Hepatic stellate cell (primary cell): Measurements from ENCODE around the gene IGF1R.
A peak's percentile ranks its signal among the peaks of the same experiment; 100 is the strongest.

Experiments used
- DNase-seq: peaks from one replicate; pipeline ENCODE4 v3.0.0; 2011; ENCODE audit warnings: low spot score

Gene IGF1R

GRCh38 chr15:98776607-98777281 lies 128.4 kb downstream of the IGF1R start:
- DNase-seq: no peak

GRCh38 chr15:98777426-98777825 lies 129.1 kb downstream of the IGF1R start:
- no peak for DNase-seq

- DNase-seq: no peak
Observed at GRCh38 chr15:98778263-98778959, 130.1 kb downstream of the IGF1R start.

GRCh38 chr15:98778960-98779359 lies 130.6 kb downstream of the IGF1R start:
- no peak for DNase-seq

- DNase-seq: peak; percentile 73
Observed at GRCh38 chr15:98779463-98780071, 131.2 kb downstream of the IGF1R start.

- DNase-seq: no peak
Observed at GRCh38 chr15:98781838-98782237, 133.5 kb downstream of the IGF1R start.

GRCh38 chr15:98782801-98783200 lies 134.5 kb downstream of the IGF1R start:
- no peak for DNase-seq

- DNase-seq: no peak
Observed at GRCh38 chr15:98785431-98785806, 137.1 kb downstream of the IGF1R start.

- DNase-seq: no peak
Observed at GRCh38 chr15:98785807-98786621, 137.7 kb downstream of the IGF1R start.

GRCh38 chr15:98786717-98787116 lies 138.4 kb downstream of the IGF1R start:
- DNase-seq: no peak

GRCh38 chr15:98787194-98787593 lies 138.9 kb downstream of the IGF1R start:
- no peak for DNase-seq

- DNase-seq: no peak
Observed at GRCh38 chr15:98787936-98788757, 139.8 kb downstream of the IGF1R start.

GRCh38 chr15:98789020-98789419 lies 140.7 kb downstream of the IGF1R start:
- DNase-seq: no peak

- no peak for DNase-seq
Observed at GRCh38 chr15:98790270-98790669, 141.9 kb downstream of the IGF1R start.

GRCh38 chr15:98791046-98791701 lies 142.8 kb downstream of the IGF1R start:
- DNase-seq: no peak

- no peak for DNase-seq
Observed at GRCh38 chr15:98792117-98792516, 143.8 kb downstream of the IGF1R start.

- DNase-seq: no peak
Observed at GRCh38 chr15:98794211-98794610, 145.9 kb downstream of the IGF1R start.

GRCh38 chr15:98794748-98795147 lies 146.4 kb downstream of the IGF1R start:
- DNase-seq: no peak

- no peak for DNase-seq
Observed at GRCh38 chr15:98795980-98796379, 147.6 kb downstream of the IGF1R start.

- DNase-seq: no peak
Observed at GRCh38 chr15:98796685-98797357, 148.5 kb downstream of the IGF1R start.
